Inflammatory macrophage treated with lipopolysaccharide for 1 hour (primary cell): ENCODE results near the gene LLPH.
A peak's percentile ranks its signal among the peaks of the same experiment; 100 is the strongest.
"Not testable (repeated sequence)": the region's sequence is repeated elsewhere in the genome, so short reads cannot be mapped to it uniquely, and the experiment has no call there.

Source experiments
- DNase-seq, 2 donors: peaks; one replicate each; pipeline ENCODE4 v3.0.0-alpha.2; 2020 to 2022

The LLPH gene

DNA sequence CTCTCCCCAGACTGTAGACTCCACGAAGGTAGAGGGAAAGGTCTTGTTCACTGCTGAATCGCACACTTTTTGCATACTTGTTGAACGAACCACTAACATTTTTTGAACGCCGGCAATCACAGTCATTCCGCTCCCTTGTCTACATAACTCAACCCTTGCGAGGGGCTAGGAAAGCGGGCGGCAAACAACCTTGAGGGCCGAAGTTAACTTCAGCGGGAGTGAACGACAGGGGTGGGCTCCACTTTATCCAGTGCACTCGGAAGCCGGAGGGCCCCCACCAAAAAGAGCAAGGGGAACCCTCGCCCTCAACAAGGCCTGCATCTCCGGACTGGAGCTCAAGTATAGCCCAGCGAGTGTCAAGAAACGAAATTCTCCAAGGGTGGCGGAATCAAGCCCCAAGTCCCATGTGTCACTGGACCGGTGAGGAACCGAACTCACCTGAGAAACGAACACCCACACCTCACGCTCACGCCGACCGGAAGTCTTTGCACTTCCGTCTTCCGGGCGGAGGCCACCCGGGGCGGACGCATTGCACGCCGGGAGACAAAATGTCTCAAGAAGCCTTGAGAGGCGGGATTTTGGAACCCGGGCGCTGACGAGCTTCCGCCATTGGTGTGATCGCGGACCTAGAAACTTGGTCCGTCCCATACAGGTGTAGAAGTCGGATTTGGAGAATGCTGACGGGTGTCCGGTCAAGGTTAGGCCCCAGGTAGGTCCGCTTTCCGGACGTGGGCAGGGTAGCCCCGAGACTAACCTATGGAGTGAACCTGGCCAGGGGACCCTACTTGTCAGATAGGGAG lies at the start of gene LLPH:
Gene LLPH (minus strand): TSS at position 484 of the 800 bp plus-strand sequence. CDS start 1,644 bp downstream, outside the sequence.
- DNase-seq = peak; percentile 88 to 90

DNA sequence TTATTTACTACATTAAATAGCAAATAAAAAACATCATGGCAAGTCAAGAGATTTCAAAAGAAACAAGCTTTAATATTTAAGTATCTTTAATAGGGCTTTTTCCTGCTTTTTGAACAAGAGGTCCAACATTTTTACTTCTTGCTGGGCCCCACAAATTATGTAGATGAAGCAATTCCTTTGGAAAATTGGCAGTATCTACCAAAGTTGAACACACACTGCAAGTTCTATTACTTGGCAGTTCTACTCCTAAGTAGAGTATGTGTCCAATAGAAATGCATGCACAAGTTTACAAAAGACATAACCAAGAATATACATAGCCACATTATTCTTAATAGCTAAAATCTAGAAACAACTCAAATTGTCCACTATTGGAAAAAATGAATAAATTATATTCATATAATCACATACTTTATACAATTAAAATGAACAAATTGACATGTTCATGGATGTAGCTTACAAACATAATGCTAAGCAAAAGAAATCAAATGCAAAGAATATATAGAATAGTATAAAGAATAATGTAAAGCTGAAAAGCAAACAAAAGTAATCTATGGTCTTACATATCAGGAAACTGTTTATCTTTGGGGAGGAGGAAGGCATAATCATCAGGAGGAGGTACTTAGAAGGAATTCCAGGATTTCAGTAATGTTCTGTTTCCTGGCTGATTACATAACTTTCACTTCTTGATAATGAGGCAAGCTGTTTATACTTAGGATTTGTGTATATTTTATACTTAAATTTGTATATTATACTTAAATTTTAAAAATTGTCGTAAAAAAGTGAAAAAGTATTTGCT lies 45.8 kb upstream of the LLPH start:
- peak; percentile 81 to 83 for DNase-seq

DNA sequence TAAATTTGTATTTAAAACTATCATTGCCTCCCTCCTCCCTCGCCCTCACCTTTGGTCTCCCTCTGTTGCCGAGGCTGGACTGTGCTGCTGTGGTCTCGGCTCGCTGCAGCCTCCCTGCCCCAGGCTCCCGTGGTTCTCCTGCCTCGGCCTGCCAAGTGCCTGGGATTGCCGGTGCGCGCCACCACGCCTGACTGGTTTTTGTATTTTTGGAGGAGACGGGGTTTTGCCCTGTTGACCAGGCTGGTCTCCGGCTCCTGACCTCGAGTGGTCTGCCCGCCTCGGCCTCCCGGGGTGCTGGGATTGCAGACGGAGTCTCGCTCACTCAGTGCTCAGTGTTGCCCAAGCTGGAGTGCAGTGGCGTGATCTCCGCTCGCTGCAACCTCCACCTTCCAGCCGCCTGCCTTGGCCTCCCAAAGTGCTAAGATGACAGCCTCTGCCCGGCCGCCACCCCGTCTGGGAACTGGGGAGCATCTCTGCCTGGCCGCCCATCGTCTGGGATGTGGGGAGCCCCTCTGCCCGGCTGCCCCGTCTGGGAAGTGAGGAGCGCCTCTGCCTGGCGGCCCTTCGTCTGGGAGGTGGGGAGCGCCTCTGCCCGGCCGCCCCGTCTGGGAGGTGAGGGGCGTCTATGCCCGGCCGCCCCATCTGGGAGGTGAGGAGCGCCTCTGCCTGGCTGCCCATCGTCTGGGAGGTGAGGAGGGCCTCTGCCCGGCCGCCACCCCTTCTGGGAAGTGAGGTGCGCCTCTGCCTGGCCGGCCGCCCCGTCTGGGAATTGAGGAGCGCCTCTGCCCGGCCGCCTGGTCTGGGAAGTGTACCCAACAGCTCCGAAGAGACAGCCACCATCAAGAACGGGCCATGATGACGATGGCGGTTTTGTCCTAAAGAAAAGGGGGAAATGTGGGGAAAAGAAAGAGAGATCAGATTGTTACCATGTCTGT lies 44.1 kb upstream of the LLPH start:
- not testable (repeated sequence) for DNase-seq

DNA sequence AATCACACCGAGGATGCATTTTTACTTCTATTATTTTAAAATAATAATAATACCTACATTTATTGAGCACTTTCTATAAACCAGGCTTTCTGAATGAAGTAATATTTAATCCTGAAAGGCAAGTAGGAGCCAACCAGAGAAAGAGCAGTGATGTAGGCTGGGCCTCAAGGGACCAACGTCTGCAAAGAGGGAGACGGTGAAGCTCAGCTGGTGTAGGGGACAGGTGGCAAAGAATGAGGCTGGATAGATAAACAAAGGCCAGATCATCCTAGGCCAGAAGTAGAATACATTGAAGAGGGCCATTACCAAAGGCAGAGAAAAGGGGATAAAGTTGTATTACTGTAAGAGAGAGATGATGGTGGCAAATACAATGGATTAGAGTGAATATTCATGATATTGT lies 40.1 kb upstream of the LLPH start:
- no peak for DNase-seq

DNA sequence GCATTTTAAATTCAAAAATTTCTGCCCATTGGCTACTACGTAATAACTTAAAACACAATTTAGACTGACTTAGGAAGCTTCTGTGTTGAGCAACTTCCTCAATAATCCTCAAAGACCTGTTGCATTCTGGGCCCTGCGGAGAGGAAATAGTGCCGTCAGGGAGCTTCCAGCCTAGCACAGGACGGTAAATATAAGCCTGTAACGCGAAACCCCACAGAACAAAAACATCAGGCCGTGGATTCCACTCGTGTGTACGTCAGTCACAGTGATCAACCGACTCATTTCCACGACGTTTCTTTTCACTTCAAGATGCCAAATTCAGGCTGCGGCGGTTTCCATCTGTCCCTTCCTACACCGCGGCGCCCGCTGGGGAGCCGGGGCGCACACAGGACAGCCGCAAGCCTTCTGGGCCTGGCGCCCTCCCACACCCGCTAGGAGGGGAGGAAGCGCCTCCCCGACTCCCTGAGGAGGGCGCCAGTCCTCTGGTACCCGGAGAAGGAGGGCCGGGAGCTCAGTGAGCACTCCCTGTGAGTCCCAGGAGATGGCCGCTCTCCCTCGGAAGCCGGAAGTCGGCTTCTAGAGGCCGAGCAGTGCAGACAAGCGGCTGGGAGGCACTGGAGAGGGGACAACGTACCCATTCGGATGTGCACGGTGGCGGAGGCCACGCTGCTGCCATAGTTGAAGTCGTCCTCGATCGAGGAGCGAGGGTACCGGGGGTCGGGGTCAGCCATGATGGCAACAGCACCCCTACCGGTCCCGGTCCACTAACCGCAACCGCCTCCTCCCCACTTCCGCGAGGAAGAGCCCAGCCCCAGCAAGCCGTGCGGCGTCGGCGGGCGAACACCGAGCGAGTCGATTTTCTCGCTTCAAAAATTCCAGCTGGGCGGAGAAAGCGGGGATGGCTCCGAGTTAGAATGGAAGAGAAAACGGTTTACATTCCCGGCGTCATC lies 38.9 kb upstream of the LLPH start, which contains the start of gene TMBIM4:
Gene TMBIM4 (minus strand): TSS at position 776 of the 950 bp plus-strand sequence. CDS start 45 bp downstream, at position 731.
- DNase-seq = peak; percentile 95 to 98

DNA sequence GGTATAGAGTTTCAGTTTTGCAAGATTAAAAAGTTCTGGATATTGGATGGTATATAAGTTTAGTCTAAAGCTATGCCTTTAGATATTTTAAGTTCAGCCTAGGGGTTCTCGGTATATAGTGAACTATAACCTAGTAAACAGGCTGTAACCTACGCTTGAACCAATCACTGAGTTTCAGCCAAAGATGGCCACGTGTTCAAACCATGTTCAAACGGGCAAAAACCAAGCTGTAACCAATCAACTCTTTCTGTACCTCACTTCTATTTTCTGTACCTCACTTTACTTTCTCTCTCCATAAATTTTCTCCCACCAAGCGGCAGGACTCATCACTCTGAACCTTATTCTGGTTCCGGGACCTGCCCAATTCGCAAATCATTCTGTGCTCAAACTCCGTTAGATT lies 37.9 kb upstream of the LLPH start:
- DNase-seq = peak in 1 of 2 donors; percentile 10

DNA sequence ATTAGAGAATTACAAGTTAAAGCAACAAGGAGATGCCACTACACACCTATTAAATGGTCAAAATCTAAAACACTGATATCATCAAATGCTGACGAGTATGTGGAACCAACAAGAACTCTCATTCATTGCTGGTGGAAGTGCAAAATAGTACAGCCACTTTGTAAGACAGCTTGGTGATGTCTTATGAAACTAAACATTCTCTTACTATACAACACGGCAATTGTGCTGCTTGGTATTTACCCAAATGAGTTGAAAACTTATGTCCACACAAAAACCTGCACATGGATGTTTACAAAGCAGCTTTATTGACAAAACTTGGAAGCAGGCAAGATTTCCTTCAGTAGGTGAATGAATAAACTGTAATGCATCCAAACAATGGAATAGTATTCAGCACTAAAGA lies 36.0 kb upstream of the LLPH start:
- no peak for DNase-seq

DNA sequence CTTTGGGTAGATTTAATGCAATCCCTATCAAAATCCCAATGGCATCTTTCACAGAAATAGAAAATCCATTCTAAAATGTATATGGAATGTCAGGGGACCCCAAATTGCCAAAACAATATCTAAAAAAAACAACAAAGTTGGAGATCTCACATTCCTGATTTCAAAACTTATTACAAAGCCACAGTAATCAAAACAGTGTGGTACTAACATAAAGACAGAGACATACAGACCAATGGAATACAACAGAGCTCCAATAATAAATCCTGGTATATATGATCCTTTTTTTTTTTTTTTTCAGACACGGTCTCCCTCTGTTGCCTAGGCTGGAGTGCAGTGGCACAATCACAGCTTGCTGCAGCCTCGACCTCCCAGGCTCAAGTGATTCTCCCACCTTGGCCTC lies 34.6 kb upstream of the LLPH start:
- DNase-seq = no peak

DNA sequence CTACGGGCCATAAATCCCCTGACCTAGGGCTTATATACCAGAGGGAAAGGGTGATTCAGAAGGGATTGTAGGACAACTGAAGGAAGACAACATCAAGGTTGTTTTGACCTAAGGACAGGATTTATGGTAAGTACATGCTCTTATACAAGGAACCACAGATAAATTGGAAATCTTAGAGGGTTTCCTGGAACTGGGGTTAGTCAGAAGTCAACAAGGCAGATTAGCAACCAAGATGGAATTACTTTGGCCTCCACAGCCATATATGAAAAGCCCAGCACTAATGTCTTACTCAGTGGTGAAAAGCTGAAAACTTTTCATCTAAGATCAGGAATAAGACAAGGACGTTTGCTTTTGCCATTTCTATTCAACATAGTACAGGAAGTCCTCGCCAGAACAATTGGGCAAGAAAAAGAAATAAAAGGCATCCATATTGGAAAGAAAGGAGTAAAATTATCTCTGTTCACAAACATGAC lies 33.8 kb upstream of the LLPH start:
- DNase-seq = no peak

DNA sequence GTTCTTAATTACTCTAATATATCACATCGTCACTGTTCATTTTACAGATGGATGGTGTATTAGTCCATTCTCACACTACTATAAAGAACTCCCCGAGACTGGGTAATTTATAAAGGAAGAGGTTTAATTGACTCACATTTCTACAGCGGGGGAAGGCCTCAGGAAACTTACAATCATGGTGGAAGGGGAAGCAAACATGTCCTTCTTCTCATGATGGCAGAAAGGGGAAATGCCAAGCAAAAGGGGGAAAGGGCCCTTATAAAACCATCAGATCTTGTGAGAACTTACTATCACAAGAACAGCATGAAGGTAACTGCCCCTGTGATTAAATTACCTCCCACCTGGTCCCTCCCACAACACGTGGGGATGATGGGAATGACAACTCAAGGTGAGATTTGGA lies 32.7 kb upstream of the LLPH start:
- DNase-seq = peak in 1 of 2 donors; percentile 43

DNA sequence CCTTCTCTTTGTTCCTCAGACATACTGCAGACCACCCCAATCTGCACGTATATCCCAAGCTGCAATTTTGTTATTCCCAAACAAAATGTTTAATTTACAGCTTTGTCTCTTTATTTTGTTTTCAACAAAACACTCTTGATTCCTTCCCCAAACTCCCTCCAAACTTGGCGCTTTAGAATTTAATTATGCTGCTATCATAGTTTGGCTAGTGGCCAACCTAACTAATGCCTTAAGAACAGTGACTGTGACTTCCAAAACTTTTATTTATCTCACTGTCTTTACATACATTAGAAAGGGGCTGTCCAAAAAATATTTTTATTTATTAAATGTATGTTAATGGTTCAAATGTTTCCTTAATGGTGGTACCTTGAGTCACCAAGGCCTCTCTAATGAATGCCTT lies 32.2 kb upstream of the LLPH start:
- DNase-seq = no peak

DNA sequence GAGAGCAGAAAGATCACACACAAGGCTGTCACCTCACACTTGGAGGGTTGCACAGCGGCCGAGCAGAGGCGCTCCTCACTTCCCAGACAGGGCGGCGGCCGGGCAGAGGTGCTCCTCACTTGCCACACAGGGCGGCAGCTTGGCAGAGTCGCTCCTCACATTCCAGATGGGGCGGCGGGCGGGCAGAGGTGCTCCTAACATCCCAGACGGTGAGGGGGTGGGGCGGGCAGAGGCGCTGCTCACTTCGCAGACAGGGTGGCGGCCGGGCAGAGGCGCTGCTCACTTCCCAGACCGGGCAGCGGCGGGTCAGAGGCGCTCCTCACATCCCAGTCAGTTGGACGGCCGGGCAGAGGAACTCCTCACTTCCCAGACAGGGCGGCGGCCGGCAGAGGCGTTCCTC lies 30.2 kb upstream of the LLPH start:
- no peak for DNase-seq

DNA sequence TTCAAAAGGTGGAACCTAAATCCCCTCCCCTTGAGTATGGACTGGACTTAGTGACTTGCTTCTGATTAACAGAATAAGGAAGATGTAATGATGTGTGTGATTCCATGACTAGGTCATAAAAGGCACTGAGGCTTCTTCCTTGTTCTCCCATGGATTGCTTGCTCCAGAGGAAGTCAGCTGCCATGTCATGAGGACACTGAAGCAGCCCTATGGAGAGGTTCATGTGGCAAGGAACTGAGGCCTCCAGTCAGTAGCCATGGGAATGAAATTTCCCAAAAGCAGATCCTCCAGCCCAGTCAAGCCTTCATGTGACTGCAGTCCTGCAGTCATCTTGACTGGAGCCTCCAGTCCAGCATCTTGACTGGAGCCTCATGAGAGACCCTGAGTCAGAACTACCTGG lies 28.6 kb upstream of the LLPH start:
- DNase-seq = peak in 1 of 2 donors; percentile 87

DNA sequence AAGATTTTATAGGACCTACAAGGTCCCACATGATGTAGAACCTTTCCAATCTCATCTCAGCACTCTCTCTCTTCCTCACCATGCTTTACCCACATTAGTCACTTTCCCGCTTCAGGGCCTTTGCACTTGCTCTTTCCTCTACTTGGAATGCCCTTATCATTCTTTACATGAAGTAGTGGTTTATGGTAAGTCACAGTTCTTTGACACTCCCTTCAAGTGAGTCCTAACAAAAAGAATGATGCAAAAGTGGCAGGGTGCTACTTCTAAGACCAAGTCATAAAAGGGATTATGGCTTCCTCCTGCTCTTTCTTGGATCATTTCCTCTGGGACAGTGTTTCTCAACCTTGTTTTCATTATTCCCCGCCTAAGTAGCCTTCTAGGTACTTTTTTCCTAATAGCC lies 26.1 kb upstream of the LLPH start:
- DNase-seq = no peak

DNA sequence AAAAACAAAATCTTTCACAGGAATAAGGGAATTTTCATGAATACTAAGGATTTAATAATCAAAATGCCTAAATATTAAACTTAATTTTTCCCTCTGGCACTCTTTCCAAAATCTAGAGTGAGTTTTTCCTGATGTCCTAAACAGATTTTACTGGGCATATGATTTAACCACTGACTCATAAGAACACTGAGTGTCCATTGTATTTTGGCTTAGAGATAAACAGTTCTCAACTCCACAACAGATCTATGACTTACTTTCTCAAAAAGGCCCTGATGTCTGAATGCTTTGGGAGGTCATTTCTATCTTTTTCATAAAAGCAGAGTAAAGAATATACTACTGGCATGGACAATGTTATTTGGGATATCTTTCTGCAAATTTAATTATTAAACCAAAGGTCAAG lies 24.2 kb upstream of the LLPH start:
- no peak for DNase-seq

DNA sequence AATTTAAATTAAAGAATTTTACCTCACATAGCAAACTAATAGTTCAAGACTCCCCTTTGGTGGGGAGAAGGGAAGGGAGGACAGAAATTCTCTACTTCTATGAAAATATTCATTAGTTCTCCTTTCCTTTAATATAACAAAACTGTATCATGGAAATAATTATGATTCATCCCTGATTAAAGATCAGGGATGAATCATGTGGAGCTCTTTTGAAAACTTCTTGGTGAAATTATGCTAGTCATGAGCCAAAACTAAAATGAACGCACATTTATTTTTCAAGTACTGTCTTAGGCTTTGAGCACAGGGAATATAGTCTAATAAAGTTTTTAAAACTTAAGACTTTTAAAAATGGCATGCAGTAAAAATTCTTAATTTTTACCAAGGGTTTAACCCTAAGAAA lies 22.2 kb upstream of the LLPH start:
- DNase-seq = peak in 1 of 2 donors; percentile 45

DNA sequence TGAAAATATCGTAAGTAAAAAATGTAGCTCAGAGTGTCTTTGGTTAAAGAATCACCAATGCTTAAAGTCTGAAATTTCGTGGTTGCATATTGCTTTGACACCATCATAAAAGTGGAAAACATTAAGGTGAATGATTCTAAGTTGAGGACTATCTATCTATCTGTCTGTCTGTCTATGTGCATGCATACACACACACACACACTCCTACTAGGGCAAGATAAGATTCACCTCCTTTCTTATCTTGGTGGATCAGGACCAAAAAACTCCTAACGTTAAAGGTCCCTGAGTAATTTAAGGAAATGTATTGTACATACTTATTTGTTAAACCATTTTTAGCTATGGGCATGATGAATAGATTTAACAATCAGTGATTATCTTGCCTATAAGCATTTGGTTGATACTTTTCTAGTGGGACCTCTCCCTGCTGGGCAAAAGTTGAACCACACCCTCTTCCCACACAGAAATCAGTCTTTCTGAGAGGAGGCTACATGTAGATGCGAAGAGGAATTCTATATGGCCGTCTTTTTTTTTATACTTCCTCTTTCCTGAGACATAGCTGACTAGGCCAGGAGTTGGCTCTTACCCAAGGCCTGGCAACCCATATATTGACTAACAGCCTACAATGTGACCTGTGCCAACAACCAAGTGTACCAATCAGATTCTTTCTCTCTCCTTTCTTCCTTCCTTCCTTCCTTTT lies 19.3 kb upstream of the LLPH start:
- DNase-seq = peak; percentile 83 to 94

DNA sequence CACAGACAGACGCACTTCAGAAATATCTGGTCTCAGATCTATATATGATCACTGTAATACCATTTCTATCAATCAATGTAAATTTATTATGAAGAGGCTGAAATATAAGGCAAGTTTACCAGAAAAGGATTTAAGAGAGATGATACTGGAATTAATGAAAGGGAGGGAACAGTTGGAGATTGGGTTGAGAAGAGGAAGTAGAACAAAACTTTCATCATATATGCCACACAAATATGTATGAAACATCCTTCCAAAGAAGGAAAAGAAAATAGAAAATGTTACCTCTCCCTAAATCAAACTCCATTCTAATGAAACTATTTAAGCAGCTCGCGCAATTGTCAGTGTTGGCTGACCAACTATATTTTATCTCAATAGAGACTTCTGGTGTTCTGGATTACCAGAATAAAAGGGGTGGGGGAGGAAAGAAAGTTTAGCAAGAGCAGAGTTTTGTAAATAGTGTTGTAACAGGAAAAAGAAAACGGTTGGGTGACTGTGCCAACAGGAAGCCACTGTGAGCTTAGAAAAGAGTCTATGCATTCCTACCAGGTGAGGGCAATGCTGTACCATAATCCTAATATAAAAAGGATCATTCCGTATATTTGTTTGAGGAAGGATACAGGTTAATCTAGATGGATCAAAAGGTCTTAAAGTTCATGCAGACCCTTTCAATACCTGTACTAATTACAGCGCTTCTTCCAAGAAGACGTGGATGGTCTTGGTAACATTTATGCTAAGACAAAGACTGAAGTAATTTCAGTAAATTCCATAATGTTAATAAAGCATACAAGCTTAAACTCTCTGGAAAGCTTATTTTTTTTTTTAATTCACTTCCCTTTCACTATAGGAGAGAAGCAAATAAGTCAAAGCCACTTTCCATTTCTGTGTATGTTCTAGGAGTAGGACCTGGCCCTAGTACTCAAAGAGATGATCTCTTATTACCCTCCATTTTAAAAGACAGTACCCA lies 14.5 kb upstream of the LLPH start:
- peak; percentile 80 to 89 for DNase-seq

DNA sequence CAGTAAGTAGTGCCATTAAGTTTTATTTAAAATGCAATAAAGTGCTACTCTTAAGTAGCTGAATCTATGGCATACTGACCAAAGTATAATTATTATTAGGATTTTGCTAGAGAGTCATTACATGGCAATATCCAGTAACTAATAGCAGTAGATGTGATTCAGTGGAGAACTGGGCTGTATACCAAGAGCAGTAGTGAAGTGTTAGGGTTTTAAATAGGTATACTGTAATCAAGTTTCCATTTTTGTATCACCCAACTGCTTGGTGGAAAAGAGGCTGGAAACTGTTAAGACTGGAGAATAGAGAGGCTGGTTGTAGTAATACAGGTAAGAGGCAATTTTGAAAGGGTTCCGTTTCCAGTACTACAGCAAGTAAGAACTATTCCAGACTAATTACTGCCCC lies 13.3 kb upstream of the LLPH start:
- DNase-seq = no peak

DNA sequence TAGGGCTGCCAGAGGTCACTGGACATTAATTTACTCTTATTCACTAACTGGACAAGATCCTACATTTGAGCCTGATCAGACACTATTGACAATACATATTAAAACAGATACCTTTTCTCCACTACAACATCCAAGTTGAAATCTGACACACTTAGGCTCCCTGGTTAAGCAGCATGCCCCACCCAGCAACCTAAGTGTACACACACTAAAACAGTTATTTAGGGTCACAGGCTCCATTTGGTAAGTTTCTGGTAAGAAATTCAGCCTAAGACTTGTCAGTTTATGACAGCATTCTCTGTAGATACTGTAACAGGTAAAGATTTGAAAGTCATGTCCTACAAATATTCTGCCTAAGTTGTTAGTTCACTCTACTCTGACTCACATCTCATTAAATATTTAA lies 12.3 kb upstream of the LLPH start:
- DNase-seq = no peak
